Mesothelial cell of epicardium (in vitro differentiated cells): ENCODE results near the gene DHRS7B. TPM values are rescaled to one million over a fixed set of nuclear protein-coding genes. Genes with fewer than 3 reads are reported as not detected.
"Not testable (repeated sequence)": the region's sequence is repeated elsewhere in the genome, so short reads cannot be mapped to it uniquely, and the experiment has no call there.

ENCODE experiments used
- DNase-seq, 2 experiments: peaks; one replicate each; pipeline ENCODE4 v3.0.0; 2021; ENCODE audit warnings: low spot score in 2 of 2; ENCODE audit not compliant: unreplicated experiment in 2 of 2
- H3K27ac Mint-ChIP-seq: 2 replicates; pipeline ENCODE4 v1.8.0; 2021; ENCODE audit warnings: mixed read lengths
- H3K27me3 Mint-ChIP-seq: 2 replicates; pipeline ENCODE4 v1.8.0; 2021; ENCODE audit warnings: low read depth, mixed read lengths
- H3K36me3 Mint-ChIP-seq: 2 replicates; pipeline ENCODE4 v1.8.0; 2021; ENCODE audit warnings: mixed read lengths
- H3K4me1 Mint-ChIP-seq: 2 replicates; pipeline ENCODE4 v1.8.0; 2021; ENCODE audit warnings: mixed read lengths
- H3K4me3 Mint-ChIP-seq: 2 replicates; pipeline ENCODE4 v1.8.0; 2021; ENCODE audit warnings: mild to moderate bottlenecking, moderate library complexity, mixed read lengths
- H3K9me3 Mint-ChIP-seq: 2 replicates; pipeline ENCODE4 v1.8.0; 2021; ENCODE audit warnings: mixed read lengths
- total RNA-seq: library from RNA; stranded (reverse); gene quantifications from 3 replicates; pipeline ENCODE4 v1.2.1, GENCODE V29; 2021
- TF ChIP-seq, protein P1 (sequence below): fragments of 200-600 bp; sonication (generic); IDR thresholded peaks from one replicate; pipeline ENCODE4 v1.5.0; 2021; ENCODE audit warnings: antibody characterized with exemption; ENCODE audit not compliant: unreplicated experiment

Gene DHRS7B
- total RNA-seq, 1 donor from 2014 or later = 19.8 TPM

DNA sequence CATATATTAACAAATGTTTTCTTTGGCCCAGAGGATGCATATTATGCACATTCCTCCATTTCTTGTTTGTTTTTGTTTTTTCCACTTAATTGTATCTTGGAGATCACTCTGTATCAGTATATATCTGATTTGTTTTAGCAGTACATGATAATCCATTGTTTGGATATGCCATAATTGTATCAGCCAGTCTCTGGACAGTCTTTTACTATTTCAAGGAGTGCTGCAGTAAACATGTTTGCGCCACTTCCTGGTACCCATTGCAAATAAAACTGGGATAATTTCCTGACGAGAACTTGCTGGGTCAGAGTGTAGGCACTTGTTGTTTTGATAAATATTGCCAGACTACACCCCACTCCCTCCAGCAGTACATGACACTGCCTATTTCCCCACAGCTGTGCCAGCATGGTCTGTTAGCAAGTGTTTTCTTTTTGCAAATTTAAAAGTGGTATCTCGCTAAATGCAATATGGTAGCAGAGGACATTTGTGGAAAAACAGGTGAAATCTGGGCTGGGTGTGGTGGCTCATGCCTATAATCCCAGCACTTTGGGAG lies 92.1 kb downstream of the DHRS7B start:
- no peak overlapping the region for H3K27ac Mint-ChIP-seq

DNA sequence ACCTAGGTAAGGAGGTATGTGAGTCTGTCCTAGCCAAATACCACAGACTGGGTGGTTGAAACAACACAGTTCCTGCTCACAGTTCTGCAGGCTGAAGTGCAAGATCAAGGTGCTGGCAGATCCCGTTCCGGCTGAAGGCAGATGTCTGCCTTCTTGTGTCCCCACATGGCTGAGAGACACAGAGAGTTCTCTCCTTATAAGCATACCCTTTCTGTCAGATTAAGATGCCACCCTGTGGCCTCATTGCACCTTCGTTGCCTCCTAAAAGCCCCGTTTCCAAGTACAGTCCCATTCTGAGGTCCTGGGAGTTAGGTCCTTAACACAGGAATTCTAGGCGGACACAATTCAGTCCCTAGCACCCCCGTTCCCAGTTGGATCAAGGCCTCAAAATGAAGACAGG lies 96.3 kb downstream of the DHRS7B start:
- TF ChIP-seq, protein P1, sequence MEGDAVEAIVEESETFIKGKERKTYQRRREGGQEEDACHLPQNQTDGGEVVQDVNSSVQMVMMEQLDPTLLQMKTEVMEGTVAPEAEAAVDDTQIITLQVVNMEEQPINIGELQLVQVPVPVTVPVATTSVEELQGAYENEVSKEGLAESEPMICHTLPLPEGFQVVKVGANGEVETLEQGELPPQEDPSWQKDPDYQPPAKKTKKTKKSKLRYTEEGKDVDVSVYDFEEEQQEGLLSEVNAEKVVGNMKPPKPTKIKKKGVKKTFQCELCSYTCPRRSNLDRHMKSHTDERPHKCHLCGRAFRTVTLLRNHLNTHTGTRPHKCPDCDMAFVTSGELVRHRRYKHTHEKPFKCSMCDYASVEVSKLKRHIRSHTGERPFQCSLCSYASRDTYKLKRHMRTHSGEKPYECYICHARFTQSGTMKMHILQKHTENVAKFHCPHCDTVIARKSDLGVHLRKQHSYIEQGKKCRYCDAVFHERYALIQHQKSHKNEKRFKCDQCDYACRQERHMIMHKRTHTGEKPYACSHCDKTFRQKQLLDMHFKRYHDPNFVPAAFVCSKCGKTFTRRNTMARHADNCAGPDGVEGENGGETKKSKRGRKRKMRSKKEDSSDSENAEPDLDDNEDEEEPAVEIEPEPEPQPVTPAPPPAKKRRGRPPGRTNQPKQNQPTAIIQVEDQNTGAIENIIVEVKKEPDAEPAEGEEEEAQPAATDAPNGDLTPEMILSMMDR = no peak
- Mint-ChIP-seq H3K27me3 (no peaks in the 10 kb centered on the region), H3K4me1 (no peaks in the 10 kb centered on the region), H3K27ac (no peak overlapping the region), H3K9me3 (peaks cover 5% of the 10 kb centered on the region), H3K36me3 (peaks cover 15% of the 10 kb centered on the region), H3K4me3 (no peak overlapping the region)
- no peak for DNase-seq

More for the DNA sequence above, 92.1 kb downstream of the DHRS7B start:
- H3K27me3 Mint-ChIP-seq = no peaks in the 10 kb centered on the region
- peaks cover 14% of the 10 kb centered on the region for H3K4me1 Mint-ChIP-seq
- DNase-seq = no peak
- H3K36me3 Mint-ChIP-seq = peaks cover 15% of the 10 kb centered on the region
- TF ChIP-seq, protein P1 = no peak
- no peak overlapping the region for H3K4me3 Mint-ChIP-seq
- H3K9me3 Mint-ChIP-seq = peaks cover 5% of the 10 kb centered on the region

DNA sequence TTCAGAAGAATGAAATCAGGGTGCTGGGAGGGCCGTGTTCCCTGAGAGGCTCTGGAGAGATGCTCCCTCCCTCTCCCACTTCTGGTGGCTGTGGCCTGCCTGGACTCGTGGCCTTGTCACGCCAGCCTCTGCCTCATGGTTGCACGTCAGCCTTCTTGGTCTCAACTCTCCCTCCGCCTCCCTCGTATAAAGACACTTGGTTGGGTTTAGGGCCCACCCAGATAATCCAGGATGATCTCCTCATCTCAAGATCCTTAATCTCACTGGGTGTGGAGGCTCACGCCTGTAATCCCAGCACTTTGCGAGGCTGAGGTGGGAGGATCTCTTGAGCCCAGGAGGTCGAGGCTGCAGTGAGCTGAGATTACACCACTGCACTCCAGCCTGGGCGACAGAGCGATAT lies 100.5 kb downstream of the DHRS7B start:
- not testable (repeated sequence) for H3K4me1 Mint-ChIP-seq, H3K27me3 Mint-ChIP-seq, H3K4me3 Mint-ChIP-seq, H3K27ac Mint-ChIP-seq, H3K9me3 Mint-ChIP-seq, H3K36me3 Mint-ChIP-seq, DNase-seq

DNA sequence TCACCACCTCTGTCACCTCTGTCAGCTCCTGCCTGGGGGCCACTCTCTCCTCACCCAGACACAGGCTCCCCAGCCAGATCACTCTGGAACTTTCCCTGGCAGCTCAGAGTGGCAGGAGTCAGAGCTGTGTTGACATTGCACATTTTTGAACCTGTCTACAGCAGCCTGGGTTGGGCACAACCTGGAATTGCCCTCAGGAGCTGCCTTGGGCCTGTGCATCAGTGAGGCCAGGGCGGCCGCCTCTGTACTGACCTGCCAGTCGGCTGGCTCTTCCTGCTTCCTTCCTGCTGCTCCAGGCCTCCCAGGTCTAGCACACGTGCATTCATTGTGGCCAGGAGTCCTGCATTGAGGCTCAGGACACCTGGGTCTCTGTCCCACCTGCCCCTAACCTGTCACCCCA lies 101.3 kb downstream of the DHRS7B start:
- TF ChIP-seq, protein P1 = no peak
- no peak for DNase-seq
- Mint-ChIP-seq H3K27me3 (no peaks in the 10 kb centered on the region), H3K36me3 (no peaks in the 10 kb centered on the region), H3K9me3 (peaks cover 9% of the 10 kb centered on the region), H3K4me1 (no peaks in the 10 kb centered on the region), H3K4me3 (no peak overlapping the region), H3K27ac (no peak overlapping the region)

DNA sequence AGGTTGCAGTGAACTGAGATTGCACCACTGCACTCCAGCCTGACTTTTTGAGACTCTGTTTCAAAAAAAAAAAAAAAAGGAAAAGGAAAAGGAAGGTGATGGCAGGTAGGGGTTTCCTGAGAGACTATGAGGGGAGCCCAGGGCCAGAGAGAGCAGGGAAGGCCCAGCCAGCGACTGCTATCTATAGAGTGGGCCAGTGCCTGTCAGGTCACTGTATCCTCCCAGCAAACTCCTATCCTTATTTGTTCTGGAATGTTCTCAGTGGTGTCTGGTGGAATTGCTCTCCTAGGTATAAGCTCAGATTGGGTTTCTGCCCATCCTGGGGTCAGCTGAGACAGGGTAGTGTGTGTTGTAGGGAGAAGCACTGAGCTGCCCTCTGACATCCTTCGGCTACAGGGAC lies 102.1 kb downstream of the DHRS7B start:
- Mint-ChIP-seq H3K27me3 (no peaks in the 10 kb centered on the region), H3K36me3 (no peaks in the 10 kb centered on the region), H3K4me1 (no peaks in the 10 kb centered on the region), H3K27ac (no peak overlapping the region), H3K4me3 (no peak overlapping the region), H3K9me3 (peaks cover 9% of the 10 kb centered on the region)
- TF ChIP-seq, protein P1 = no peak
- no peak for DNase-seq

DNA sequence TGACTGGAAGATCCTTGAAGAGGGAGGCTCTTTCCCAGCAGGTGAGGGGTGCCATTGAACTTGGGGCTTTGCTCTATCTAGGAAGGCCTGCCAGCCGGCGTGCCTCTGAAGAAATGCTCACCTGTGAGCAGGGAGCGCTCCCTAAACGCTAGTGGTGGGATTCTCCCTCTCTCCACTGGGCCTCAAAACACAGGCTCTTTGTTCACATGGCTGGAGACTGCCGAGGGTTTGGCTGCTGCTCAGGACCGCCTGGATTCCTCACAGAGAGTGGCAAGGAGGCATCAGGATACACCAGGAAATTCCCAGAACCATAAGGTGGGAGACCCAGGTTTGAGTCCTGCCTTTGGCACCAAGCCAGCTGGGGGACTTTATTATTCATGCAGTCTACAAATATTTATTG lies 104.8 kb downstream of the DHRS7B start:
- no peak overlapping the region for H3K27ac Mint-ChIP-seq
- H3K36me3 Mint-ChIP-seq = no peaks in the 10 kb centered on the region
- no peak for DNase-seq
- H3K4me3 Mint-ChIP-seq = no peak overlapping the region
- H3K9me3 Mint-ChIP-seq = peaks cover 9% of the 10 kb centered on the region
- no peaks in the 10 kb centered on the region for H3K4me1 Mint-ChIP-seq
- H3K27me3 Mint-ChIP-seq = no peaks in the 10 kb centered on the region
- TF ChIP-seq, protein P1 = no peak
